H1 (cell line): ENCODE measurements around the gene DCAF15. TPM values are rescaled to one million over a fixed set of nuclear protein-coding genes. Genes with fewer than 3 reads are reported as not detected.

Experiments
- CTCF ChIA-PET: fragments of 300-600 bp; sonication (Branson Sonifier 250); formaldehyde crosslinking; loops from one replicate; lab custom pipeline; 2021; ENCODE audit not compliant: partially characterized antibody; lab: Charles Lee
- POLR2A ChIA-PET: fragments of 300-600 bp; sonication (Branson Sonifier 250); formaldehyde crosslinking; loops from one replicate; lab custom pipeline; 2021; ENCODE audit warnings: inconsistent platforms; ENCODE audit not compliant: partially characterized antibody; lab: Charles Lee
- DNase-seq, 2 experiments: peaks; one replicate each; pipeline versions ENCODE4 v3.0.0 to v3.0.0-alpha.2; 2010 to 2022; ENCODE audit warnings: low spot score in 2 of 2, low read depth in 1 of 2, mixed read lengths in 1 of 2
- FAIRE-seq: peaks from 2 replicates; lab custom pipeline; 2011; peaks lifted over from hg19 to GRCh38; lab: Jason Lieb, UNC
- H2AFZ ChIP-seq: 2 replicates; pipeline ENCODE4 v1.8.1; 2012; ENCODE audit warnings: low read length, inconsistent platforms
- H2AK5ac ChIP-seq: 2 replicates; pipeline ENCODE4 v1.6.1; 2013; ENCODE audit warnings: low read depth, low read length
- H2BK120ac ChIP-seq: replicated peaks from 2 replicates; pipeline ENCODE3; 2013; ENCODE audit warnings: low read depth, low read length, inconsistent platforms
- H2BK12ac ChIP-seq: 2 replicates; pipeline ENCODE4 v1.6.1; 2013; ENCODE audit warnings: low read depth, low read length
- H2BK15ac ChIP-seq: 2 replicates; pipeline ENCODE4 v1.6.1; 2013; ENCODE audit warnings: low read length
- H2BK20ac ChIP-seq: 2 replicates; pipeline ENCODE4 v1.6.1; 2013; ENCODE audit warnings: low read length
- H2BK5ac ChIP-seq: 2 replicates; pipeline ENCODE4 v1.6.1; 2013; ENCODE audit warnings: low read depth, low read length
- H3K14ac ChIP-seq: 2 replicates; pipeline ENCODE4 v1.6.1; 2013; ENCODE audit warnings: inconsistent platforms; ENCODE audit not compliant: insufficient read length
- H3K18ac ChIP-seq: 2 replicates; pipeline ENCODE4 v1.6.1; 2013; ENCODE audit warnings: low read length; ENCODE audit errors: extremely low read depth
- H3K23ac ChIP-seq: 2 replicates; pipeline ENCODE4 v1.6.1; 2013; ENCODE audit warnings: inconsistent platforms; ENCODE audit not compliant: insufficient read length
- H3K23me2 ChIP-seq: 2 replicates; pipeline ENCODE4 v1.6.1; 2013; ENCODE audit warnings: low read depth, low read length
- H3K27ac ChIP-seq: 2 replicates; pipeline ENCODE4 v1.6.1; 2011; ENCODE audit warnings: low read depth, low read length, inconsistent platforms
- H3K27me3 ChIP-seq, 4 experiments: replicated peaks in 1 of 4; 1 replicate in 1 of 4; 2 replicates in 3 of 4; pipeline versions ENCODE4 v1.6.1 to v1.8.1; 2011 to 2013; ENCODE audit warnings: low read length in 3 of 4, mild to moderate bottlenecking in 3 of 4, inconsistent platforms in 2 of 4, mixed read lengths in 2 of 4, moderate library complexity in 1 of 4; ENCODE audit not compliant: control insufficient read depth in 3 of 4, insufficient read depth in 3 of 4; ENCODE audit errors: extremely low read depth in 1 of 4
- H3K36me3 ChIP-seq, 4 experiments: 2 replicates each; pipeline versions ENCODE4 v1.6.1 to v1.8.1; 2011 to 2013; ENCODE audit warnings: mild to moderate bottlenecking in 4 of 4, low read length in 3 of 4, moderate library complexity in 2 of 4, control low read depth in 1 of 4, inconsistent platforms in 1 of 4; ENCODE audit not compliant: insufficient read depth in 4 of 4, control insufficient read depth in 2 of 4
- H3K4ac ChIP-seq: replicated peaks from 2 replicates; pipeline ENCODE3; 2013; ENCODE audit warnings: low read length, low read depth, mixed read lengths, inconsistent platforms; ENCODE audit not compliant: insufficient read length
- H3K4me1 ChIP-seq, 4 experiments: replicated peaks in 1 of 4; 1 replicate in 1 of 4; 2 replicates in 3 of 4; pipeline versions ENCODE4 v1.6.1 to v1.8.1; 2011 to 2013; ENCODE audit warnings: low read length in 3 of 4, inconsistent platforms in 2 of 4, mixed read lengths in 1 of 4; ENCODE audit not compliant: insufficient read depth in 4 of 4, control insufficient read depth in 3 of 4
- H3K4me2 ChIP-seq, 2 experiments: 2 replicates each; pipeline versions ENCODE4 v1.6.1 to v1.8.1; 2011 to 2013; ENCODE audit warnings: low read depth in 2 of 2, low read length in 2 of 2, control low read depth in 1 of 2, inconsistent platforms in 1 of 2, mild to moderate bottlenecking in 1 of 2; ENCODE audit not compliant: insufficient read depth in 1 of 2
- H3K4me3 ChIP-seq, 4 experiments: fragments of 200-600, 300-600 bp in 1 of 4; sonication (generic), shearing (Covaris generic), sonication (Bioruptor Twin) in 1 of 4; 2 replicates each; pipeline versions ENCODE4 v1.5.1 to v1.8.1; 2011 to 2016; ENCODE audit warnings: low read length in 4 of 4, low read depth in 3 of 4, control low read depth in 2 of 4, inconsistent platforms in 2 of 4, mild to moderate bottlenecking in 2 of 4, mixed read lengths in 1 of 4, moderate library complexity in 1 of 4; ENCODE audit not compliant: insufficient read depth in 2 of 4; ENCODE audit errors: extremely low read depth in 1 of 4
- H3K56ac ChIP-seq: replicated peaks from 2 replicates; pipeline ENCODE3; 2013; ENCODE audit warnings: low read depth, mild to moderate bottlenecking, mixed read lengths, low read length, inconsistent platforms; ENCODE audit not compliant: insufficient read length
- H3K79me1 ChIP-seq: 2 replicates; pipeline ENCODE4 v1.6.1; 2013; ENCODE audit warnings: low read depth, low read length, control low read depth
- H3K79me2 ChIP-seq, 2 experiments: 2 replicates each; pipeline versions ENCODE4 v1.6.1 to v1.8.1; 2012 to 2013; ENCODE audit warnings: low read length in 2 of 2, mild to moderate bottlenecking in 2 of 2, inconsistent platforms in 1 of 2; ENCODE audit not compliant: insufficient read depth in 2 of 2, control insufficient read depth in 1 of 2
- H3K9ac ChIP-seq, 4 experiments: replicated peaks in 1 of 4; 1 replicate in 1 of 4; 2 replicates in 3 of 4; pipeline versions ENCODE4 v1.6.1 to v1.8.1; 2011 to 2013; ENCODE audit warnings: low read depth in 3 of 4, low read length in 3 of 4, control low read depth in 2 of 4, mild to moderate bottlenecking in 2 of 4, moderate library complexity in 2 of 4, inconsistent platforms in 1 of 4; ENCODE audit errors: extremely low read depth in 1 of 4
- H3K9me3 ChIP-seq, 2 experiments: 2 replicates each; pipeline versions ENCODE4 v1.6.1 to v1.8.1; 2012 to 2013; ENCODE audit warnings: mild to moderate bottlenecking in 2 of 2, moderate library complexity in 2 of 2, control low read depth in 1 of 2, inconsistent platforms in 1 of 2, low read depth in 1 of 2, low read length in 1 of 2, mixed read lengths in 1 of 2; ENCODE audit not compliant: insufficient read depth in 2 of 2
- H4K20me1 ChIP-seq, 2 experiments: replicated peaks in 1 of 2; 2 replicates each; pipeline versions ENCODE3 to v1.8.1; 2011 to 2013; ENCODE audit warnings: inconsistent platforms in 2 of 2, low read length in 2 of 2, mild to moderate bottlenecking in 1 of 2; ENCODE audit not compliant: insufficient read depth in 2 of 2, control insufficient read depth in 1 of 2
- H4K5ac ChIP-seq: 2 replicates; pipeline ENCODE4 v1.6.1; 2013; ENCODE audit warnings: low read length, low read depth, mixed read lengths, inconsistent platforms; ENCODE audit not compliant: insufficient read length
- H4K8ac ChIP-seq: 2 replicates; pipeline ENCODE4 v1.8.0; 2013; ENCODE audit warnings: mild to moderate bottlenecking, moderate library complexity, low read length, inconsistent platforms; ENCODE audit not compliant: insufficient read depth; ENCODE audit errors: extremely low read depth
- H4K91ac ChIP-seq: replicated peaks from 2 replicates; pipeline ENCODE3; 2013; ENCODE audit warnings: low read length, mixed read lengths, inconsistent platforms; ENCODE audit not compliant: insufficient read length
- GTF2F1 ChIP-seq: IDR thresholded peaks from 2 replicates; pipeline ENCODE4 v1.6.1; 2012; ENCODE audit warnings: low read depth, low read length, improper control_type of control experiment, borderline replicate concordance
- RAD21 ChIP-seq, 2 experiments: IDR thresholded peaks in 1 of 2; conservative IDR thresholded peaks in 1 of 2; 2 replicates each; pipeline ENCODE4 v1.6.1; 2011; ENCODE audit warnings: low read depth in 2 of 2, low read length in 2 of 2, improper control_type of control experiment in 1 of 2, inconsistent platforms in 1 of 2, mild to moderate bottlenecking in 1 of 2, moderate library complexity in 1 of 2
- WGBS, 2 experiments: shearing (Covaris generic) in 1 of 2; methylation state at CpG; one replicate each; pipeline versions ENCODE4 v1.1.6 to v1.1.7; 2013 to 2015; ENCODE audit warnings: low lambda C conversion rate in 2 of 2, mixed read lengths in 2 of 2, inconsistent platforms in 1 of 2, low coverage in 1 of 2, missing lambda C conversion rate in 1 of 2; ENCODE audit not compliant: insufficient replicate concordance in 2 of 2, insufficient coverage in 1 of 2, insufficient read length in 1 of 2; ENCODE audit errors: extremely low coverage in 1 of 2, missing lambda C conversion rate in 1 of 2; 5-methylcytosine and 5-hydroxymethylcytosine counted together
- polyA plus RNA-seq, 7 experiments: library from polyadenylated mRNA; depleted of rRNA in 3 of 7; stranded (reverse) in 5 of 7; unstranded in 2 of 7; fragments of >200 nt in 5 of 7; fragments of 200-250 nt in 2 of 7; gene quantifications; 1 replicate in 5 of 7; 2 replicates in 1 of 7; 4 replicates in 1 of 7; pipeline versions ENCODE4 v1.2.1 to v1.2.3, GENCODE V29; 2011 to 2013; ENCODE audit warnings: missing spikeins in 2 of 7, mixed read lengths in 2 of 7
- total RNA-seq: library from RNA; stranded (reverse); fragmentation: NEBNext Ultra II Directional; extraction: Animal tissue kit (Norgen Biotek cat#: 25700); gene quantifications from 2 replicates; pipeline ENCODE4 v1.2.1, GENCODE V29; 2021

DCAF15 gene
- total and polyA plus RNA-seq, 2 of the 8 experiments (the other 6 are each of a cell fraction or from before 2014, with no cell fraction given): 68.7 to 80.8 TPM

DNA sequence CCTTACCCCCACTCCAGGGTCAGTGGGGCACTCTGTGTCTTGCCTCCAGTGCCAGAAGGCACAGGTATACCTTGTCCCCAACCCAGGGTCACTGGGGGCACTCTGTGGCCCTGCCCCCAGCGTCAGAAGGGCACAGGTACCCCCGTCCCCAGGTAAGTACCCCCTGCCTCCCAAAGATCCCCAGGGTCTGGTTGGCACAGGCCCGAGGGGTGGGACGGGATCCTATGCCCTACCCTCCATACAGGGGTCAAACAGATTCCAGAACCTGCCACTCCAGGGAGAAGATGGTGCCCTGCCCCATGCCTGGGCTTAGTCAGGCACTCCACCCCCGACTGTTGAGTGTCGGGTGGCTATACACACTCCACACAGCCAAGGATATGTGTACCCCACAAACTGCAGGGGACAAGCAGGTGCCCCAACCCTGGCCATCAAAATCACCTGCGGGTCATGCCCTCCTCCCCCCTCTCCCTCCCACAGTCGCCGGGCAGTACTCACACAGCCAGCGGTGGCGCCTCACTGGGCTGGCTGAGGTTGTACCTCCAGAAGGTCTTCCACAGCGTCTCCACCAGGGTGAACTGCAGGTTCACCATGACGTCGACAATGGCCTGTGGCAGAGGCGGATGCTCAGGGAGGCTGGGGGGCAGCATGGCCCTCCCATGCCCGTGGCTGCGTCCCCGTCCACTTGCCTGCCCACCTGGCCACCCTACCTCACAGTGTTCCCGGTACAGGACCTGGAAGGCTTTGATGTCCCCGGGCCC is 13.8 kb downstream of the DCAF15 start:
- Histone ChIP-seq H3K23me2 (peaks cover 13% of the 10 kb centered on the region; the same call in 1 of the 2 replicates), H4K8ac (no peak overlapping the region), H2BK120ac (no peak overlapping the region), H3K79me2 (no peaks in the 10 kb centered on the region), H3K9me3 (no peaks in the 10 kb centered on the region), H3K56ac (no peak overlapping the region), H3K27ac (no peak overlapping the region), H3K27me3 (peaks cover 0 to 4% (median 0%) of the 10 kb centered on the region in 4 experiments; a peak in 2 of 7 replicates), H3K23ac (no peak overlapping the region), H2BK20ac (no peak overlapping the region), H4K20me1 (no peaks in the 10 kb centered on the region), H3K14ac (no peak overlapping the region), H4K5ac (no peak overlapping the region), H2BK5ac (no peak overlapping the region), H3K4ac (no peak overlapping the region), H2AFZ (no peak overlapping the region), H3K18ac (no peak overlapping the region), H4K91ac (no peak overlapping the region), H3K4me2 (no peak overlapping the region), H2BK12ac (no peak overlapping the region), H3K79me1 (no peaks in the 10 kb centered on the region), H3K9ac (no peak overlapping the region), H3K4me1 (peaks cover 0 to 9% (median 4%) of the 10 kb centered on the region in 4 experiments; a peak in 4 of 7 replicates), H2AK5ac (no peak overlapping the region), H3K4me3 (no peak overlapping the region), H2BK15ac (no peak overlapping the region), H3K36me3 (peaks cover 0 to 15% (median 11%) of the 10 kb centered on the region in 4 experiments; a peak in 5 of 8 replicates)
- 87% methylated on average over 20 of the region's 20 CpGs; no CpG with 5 or more reads in 1 of the 2 experiments for WGBS, 2 experiments
- ChIA-PET CTCF (interaction anchor here (0.9 kb wide), 1 partner anchor 12 kb away, joined by 5 read pairs; no protein-coding TSS in a partner anchor), POLR2A (no interaction called here)
- DNase-seq (no peak), FAIRE-seq (no peak)
- TF ChIP-seq RAD21 (IDR thresholded peaks at IDR 0.05 in 1 of 2, conservative IDR thresholded peaks at IDR 0.05 in 1 of 2; ENCODE audit: low read depth in 2 of 2, low read length in 2 of 2): peak in 1 of 2 experiments; percentile 12; a peak in 1 of 4 replicates
- TF ChIP-seq GTF2F1: no peak
